Suppressor macrophage treated with lipopolysaccharide for 4 hours (primary cell): ENCODE measurements around the gene EIF1.
"Not testable (repeated sequence)": the region's sequence is repeated elsewhere in the genome, so short reads cannot be mapped to it uniquely, and the experiment has no call there.

Source experiments
- DNase-seq: peaks from one replicate; pipeline ENCODE4 v3.0.0-alpha.2; 2020

EIF1 gene

DNA sequence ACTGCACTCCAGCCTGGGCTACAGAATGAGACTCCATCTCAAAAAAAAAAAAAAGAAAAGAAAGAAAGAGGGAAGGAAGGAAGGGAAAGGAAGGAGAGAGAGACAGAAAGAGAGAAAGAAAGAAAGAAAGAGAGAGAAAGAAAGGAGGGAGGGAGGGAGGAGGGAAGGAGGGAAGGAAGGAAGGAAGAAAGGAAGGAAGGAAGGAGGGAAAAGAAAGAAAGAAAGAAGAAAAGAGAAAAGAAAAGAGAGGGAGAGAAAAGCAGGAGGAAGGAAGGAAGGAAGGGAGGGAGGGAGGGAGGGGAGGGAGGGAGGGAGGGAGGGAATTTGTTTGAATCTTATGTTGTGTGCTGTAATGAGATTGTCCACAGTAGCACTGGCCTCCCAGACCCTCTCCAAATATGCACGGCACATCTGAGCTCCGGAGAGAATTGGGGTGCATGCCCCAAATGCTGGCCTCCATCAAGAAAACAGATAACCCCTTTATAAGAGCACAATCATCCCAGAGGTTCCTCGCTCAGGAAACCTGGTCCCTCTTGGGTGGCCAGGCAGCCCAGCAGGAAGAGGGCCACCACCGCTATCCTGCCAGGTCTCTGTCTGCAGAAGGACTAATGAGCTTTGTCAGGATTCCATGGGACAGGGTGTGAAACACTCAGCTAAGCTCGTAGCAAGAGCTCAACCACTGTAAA, 8.8 kb upstream of the EIF1 start:
- no peak for DNase-seq

DNA sequence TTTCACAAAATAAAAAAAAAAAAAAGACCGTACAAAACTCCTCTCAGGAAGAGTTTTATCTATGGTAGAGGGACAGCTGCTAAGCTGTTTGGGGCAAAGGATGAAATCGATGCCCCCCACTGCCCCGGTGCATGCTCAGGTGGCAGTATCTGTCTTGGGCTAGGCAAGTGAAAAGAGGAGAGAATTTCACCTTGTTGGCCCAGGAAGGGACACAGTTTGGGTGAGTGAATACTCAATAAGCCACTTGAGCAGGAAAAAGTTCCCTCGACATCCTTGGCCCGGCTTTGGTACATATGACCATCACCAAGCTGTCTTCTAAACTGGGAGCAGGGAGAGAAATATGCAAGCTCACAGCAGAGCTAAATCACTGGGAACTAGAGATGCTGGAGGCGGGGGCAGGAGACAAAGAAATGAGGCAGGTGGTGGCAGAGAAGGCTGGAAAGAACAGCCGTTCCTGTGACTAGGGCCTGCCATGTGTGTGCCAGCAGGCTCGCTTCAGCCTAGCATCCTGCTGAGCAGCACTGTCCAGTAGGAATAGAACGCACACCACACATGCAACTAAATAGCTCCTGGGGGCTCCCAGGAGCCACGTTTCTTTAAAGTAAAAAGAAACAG, 8.2 kb upstream of the EIF1 start:
- DNase-seq = no peak

DNA sequence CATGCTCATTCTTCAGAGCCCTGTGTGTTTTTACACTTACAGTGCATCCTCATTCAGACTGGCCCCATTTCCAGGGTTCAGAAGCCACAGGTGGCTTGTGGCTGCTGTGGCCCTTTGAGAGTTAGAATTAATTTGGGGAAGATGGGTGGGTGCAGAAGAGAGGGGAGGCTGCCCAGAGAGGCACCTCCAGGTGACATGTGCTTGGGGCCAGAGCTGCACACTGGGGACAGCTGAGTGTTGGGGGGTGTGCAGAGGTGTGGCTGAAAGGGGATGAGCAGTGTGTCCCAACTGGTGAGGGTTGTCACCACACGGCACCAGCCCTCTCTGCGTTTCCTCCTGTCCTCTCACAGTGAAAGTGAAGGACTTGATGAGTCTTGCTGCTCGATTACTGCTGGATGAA, 6.9 kb upstream of the EIF1 start:
- no peak for DNase-seq

DNA sequence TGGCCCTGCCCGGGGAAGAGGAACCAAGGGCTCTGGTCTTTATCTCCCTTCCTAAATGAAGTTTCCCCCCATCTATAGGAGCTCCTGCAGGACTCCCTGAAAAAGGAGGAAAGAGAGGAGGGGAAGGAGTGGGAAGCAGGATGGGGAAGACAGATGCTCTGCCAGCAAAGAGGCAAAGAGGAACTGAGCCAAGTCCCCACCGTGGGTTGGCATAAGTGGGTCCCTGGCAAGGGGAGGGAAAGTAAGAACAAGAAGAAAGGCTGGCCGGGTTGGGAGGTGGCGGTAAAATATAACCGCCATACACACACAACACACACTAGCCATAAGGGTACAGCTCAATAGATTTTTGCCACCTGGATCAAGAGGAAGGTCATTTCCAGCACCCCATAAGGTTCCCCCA, 6.1 kb upstream of the EIF1 start:
- peak; percentile 50 for DNase-seq

DNA sequence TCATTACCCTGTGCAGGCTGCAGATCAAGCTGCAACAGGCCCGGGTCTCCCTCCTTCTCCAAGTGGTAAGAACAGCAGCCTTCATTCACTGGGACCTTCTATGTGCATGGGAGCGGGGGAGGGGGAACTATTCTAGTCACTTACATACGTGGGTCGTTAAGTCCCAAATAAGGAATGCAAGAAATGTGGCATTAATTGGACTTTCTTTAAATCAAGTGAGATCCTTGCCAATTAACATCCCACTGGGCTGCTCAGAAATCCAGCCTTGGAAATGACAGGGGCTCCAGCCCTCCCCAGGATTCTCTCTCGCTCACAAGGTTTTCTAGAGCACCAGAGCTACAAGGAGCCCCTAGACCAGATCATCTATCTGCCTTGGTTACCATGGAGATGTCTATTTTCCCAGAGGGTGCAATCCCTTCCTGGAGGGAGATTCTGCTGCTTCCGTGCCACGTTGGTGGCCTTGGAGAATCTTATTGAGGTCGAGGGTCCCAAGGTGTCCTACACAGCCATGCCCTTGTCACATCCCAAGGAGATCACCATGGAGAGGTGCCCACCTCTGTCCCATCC, 5.2 kb upstream of the EIF1 start:
- no peak for DNase-seq

DNA sequence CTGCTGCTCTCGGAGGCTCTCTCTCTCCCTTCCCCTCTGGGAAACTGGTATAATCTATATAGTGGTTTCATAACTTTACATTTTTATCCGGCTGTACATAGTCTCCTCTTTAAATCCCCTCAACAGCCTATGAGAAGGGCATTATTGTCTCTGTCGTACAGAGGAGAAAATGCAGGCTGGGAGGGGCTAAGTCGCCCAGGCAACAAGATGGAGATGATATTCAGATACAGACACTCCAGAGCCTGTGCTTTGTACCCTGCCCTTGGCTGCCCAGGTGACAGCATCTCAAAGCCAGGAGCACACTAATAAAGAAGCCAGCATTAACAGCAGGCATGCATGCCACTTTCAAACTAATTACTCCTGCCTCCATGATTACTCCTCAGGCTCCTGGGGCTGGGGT, 4.7 kb upstream of the EIF1 start:
- no peak for DNase-seq

DNA sequence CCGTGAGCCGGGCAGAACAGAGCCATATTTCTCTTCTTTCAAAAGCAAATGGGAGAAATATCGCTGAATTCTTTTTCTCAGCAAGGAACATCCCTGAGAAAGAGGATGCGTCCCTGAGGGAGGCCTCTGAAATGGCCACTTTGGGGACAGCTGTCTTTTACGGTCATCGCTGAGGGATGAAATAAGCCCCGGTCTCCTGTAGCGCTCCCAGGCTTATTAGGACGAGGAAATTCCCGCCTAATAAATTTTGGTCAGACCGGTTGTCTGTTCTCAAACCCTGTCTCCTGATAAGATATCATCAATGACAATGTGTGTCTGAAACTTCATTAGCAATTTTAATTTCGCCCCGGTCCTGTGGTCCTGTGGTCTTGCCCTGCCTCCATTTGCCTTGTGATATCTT, 2.9 kb upstream of the EIF1 start:
- DNase-seq = not testable (repeated sequence)

DNA sequence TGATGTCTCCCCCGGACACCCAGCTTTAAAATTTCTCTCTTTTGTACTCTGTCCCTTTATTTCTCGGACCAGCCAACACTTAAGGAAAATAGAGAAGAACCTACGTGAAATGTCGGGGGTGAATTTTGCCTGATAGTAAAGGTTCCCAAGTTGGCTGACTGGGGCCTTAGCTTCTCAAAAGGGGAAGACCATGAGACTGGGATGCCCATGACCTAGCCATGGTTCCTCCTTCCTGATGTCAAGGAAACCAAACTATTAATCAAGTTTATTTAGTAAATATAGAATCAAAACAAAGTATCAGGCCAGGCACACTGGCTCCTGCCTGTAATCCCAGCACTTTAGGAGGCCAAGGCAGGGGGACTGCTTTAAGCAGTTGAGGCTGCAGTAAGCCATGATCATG, 2.4 kb upstream of the EIF1 start:
- no peak for DNase-seq

DNA sequence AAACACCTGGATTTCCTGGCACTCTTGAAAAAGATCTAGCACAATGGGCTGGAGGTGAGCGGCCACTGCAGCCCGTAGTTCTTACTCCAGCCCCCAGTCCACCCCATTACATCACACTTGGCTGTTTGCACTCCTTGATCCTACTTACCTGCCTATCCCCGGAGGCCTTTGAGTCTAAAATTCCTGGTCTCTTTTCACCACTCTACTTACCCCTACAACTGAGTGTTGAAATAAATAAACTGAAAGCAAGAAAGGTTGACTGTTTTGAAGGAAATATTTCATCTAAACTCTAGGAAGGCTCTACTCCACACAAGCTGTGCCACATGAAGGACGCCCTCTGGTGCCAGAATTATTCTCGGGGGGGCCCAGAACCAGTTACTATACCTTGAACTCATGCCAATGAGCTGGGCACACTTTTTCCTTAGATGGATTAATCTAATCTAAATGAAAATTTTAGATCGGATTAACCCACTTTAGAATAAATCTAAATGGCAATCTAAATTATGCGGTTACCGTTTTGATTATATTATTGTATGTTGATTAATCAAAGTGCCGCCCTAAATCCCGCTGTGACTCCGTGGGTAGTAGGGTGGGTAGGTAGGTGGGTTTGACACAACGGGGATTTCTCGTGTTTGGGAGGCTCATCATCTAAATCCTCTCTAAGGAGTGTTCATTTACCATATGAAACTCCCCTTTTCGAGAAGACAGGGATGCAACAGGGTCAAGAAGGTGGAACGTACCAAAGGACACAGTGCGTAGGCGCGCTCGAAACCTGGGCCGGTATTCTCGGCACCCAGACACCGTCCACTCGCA, 651 bp upstream of the EIF1 start:
- DNase-seq = peak; percentile 50

DNA sequence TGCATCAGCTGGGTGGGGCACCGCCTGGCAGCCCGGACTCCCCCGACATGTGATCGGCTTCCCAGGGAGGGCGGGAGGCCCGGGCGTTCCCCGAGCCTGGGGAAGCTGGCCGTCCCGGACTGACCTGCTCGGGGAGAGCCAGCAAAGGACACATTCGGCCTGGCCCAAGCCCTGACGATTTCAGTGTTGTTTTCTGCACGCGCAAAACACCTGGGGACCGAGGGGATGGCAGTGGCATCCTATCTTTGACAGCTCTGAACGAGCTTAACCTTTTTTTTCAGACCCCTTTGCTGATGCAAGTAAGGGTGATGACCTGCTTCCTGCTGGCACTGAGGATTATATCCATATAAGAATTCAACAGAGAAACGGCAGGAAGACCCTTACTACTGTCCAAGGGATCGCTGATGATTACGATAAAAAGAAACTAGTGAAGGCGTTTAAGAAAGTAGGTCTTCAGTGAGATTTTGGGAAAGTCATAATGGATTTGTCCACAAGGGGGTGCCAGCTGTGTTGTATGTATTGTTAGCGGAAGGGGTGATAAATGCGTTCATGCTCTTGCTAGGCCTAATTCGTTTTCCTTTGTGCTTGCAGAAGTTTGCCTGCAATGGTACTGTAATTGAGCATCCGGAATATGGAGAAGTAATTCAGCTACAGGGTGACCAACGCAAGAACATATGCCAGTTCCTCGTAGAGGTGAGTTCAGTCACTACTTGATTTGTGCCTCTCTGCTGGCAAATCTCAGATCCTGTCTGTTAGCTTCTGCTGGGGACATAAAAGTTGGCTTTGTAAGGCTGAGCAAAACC, 1.0 kb downstream of the EIF1 start:
- DNase-seq = peak; percentile 84

DNA sequence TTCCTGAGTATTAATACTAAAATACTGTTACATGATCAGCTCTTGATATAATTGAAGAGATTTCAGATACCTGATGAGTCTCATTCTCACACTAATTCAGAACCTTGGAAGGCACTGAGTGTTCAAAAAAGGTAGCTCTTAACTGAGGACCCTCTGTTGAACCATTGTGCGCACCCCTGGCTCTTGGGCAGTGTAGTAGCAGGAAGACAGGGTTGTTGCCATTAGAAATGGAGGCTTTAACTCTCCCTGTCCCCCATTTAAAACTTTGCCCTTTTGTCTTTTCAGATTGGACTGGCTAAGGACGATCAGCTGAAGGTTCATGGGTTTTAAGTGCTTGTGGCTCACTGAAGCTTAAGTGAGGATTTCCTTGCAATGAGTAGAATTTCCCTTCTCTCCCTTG, 1.8 kb downstream of the EIF1 start:
- no peak for DNase-seq

DNA sequence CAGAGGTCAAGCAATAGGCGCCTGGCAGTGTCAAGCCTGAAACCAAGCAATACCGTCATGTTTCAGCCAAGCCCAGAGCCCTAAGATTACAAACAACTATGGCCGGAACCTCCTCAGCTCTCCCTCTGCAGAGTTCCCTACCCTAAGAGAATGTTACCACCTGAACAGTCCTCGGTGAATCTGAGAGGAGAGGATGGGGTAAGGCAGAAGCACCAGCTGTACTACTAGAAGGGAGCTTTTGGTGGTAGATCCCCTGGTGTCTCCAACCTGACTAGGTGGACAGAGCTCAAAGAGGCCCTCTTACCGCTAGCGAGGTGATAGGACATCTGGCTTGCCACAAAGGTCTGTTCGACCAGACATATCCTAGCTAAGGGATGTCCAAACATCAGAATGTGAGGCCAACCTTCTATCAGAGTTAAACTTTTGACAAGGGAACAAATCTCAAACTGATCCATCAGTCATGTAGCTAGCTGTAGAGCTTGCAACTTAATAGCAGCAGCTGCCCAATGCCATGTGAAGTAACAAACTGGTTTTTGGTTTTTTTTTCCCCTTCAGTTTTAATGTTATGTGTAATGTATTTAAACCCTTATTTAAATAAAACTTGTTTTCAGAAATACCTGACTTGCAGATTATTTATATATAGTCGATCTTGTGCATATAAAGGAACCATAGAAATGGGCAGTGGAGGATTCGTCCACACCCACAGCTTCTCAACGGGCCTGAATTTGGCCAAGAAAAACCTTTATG, 2.5 kb downstream of the EIF1 start:
- DNase-seq = no peak

DNA sequence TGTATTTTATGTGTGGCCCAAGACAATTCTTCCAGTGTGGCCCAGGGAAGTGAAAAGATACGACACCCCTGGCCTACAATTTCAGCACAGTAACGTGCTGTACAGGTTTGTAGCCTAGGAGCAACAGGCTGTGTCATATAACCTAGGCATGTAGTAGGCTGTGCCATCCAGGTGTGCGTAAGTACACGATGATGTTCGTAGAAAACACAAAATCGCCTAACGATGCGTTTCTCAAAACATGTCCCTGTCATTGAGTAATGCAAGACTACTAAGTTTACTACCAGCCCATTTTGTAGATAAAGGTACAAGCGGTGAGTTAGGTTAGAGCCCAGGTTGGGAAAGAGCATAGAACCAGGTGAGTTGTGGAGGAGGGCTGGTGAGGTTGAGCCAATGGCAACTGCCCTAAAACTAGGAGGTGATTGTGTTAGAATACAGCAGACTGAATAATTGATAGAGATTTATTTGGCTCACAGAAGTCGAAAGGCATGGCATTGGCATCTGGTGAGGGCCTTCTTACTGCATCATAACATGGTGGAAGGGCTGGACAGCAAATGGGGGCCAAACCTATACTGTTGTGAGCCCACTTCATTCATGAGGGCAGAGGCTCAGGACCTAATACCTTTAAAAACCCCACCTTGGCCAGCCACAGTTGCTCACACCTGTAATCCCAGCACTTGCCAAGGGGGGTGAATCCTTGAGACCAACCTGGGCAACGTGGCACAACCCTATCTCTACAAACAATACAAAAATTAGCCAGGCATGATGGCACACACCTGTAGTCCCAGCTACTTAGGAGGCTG, 4.2 kb downstream of the EIF1 start:
- no peak for DNase-seq

DNA sequence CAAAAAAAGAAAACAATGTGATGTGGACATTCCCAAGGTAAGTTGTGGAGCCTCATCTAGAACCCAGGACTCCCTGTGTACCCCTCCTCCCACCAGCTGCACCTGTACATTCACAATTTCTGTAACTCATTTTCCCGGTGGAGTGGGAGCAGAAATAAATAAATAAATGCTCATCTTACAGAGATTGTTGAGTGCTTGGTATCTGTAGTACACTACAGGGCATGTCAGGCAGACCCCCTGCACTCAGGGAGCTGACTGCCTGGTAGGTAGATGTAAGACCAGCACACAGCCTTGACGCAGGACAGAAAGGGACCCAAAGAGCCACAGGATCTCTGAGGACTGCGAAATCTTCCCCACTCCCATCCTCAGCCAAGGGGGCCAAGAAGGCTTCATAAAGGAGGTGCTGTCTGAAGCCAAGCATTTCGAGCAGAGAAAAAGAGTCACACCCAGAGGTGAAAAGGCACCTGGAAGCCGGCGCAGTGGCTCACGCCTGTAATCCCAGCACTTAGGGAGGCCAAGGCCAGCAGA, 6.5 kb downstream of the EIF1 start:
- no peak for DNase-seq

DNA sequence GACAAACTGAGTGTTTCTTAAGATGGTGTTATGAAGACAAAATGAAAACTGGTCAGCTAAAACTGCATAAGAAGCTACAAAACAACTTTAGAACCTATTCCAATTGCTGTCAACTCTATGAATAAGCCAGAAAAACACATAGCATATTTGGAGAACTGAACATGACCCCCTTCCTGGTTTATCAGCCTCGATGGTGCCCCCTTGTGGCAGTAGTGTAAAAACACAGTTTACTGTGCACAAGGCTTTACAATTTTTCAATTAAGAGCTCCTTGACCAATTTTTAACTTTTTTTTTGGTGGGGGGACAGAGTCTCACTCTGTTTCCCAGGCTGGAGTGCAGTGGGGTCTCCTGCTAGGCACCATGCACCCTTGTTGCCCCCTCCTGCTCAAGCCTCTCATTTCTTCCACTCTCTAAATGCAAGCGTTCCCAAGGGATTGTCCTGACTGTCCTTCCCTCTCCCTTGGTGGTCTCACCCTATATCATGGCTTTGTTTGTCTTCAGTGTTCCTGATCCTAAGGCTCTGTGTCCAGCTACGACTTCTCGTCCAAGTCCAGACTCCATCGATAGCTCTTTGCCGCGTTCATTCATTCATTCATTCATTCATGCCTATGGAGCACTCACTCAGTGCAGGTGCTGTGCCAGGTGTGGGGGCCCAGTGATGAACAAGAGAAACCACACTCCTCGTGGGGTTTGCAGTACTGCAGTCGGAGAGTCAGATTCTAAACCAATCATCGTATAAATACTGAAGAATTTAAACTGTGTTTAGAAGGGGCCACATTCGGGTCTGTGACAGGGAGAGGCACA, 7.5 kb downstream of the EIF1 start:
- peak; percentile 94 for DNase-seq

DNA sequence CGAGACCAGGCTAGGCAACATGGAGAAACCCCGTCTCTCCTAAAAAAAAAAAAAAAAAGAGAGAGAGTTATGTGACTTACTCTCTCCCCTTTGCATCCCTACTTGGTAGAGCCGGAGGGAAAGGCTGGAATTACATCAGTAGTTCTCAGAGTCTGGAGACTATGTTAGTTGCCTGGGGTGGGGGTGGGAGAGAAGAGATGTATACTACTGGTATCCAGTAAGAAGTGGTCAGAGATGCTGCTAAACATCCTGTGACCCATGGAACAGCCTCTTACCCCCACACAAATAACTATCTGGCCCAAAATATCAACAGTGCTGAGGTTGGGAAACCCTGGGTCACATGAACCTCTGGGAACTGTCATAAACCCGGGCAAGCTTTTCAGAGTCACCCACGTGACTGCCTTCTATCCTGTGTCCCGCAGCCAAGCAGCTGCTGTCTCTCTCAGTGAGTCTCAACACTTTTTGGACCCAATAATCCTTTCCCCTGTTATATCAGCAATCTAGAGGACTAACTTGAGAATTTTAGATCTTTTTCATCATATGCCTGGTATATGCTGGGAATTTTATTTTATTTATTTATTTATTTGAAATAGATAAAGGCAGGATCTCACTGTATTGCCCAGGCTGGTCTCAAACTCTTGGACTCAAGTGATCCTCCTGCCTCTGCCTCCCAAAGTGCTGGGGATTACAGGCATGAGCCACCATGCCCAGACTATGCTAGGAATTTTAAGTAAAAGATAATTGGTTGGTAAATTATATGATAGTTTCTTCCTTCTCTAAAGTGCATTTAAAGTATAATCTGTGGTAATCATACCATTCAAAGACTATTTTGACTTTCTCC, 8.7 kb downstream of the EIF1 start:
- DNase-seq = peak; percentile 90

DNA sequence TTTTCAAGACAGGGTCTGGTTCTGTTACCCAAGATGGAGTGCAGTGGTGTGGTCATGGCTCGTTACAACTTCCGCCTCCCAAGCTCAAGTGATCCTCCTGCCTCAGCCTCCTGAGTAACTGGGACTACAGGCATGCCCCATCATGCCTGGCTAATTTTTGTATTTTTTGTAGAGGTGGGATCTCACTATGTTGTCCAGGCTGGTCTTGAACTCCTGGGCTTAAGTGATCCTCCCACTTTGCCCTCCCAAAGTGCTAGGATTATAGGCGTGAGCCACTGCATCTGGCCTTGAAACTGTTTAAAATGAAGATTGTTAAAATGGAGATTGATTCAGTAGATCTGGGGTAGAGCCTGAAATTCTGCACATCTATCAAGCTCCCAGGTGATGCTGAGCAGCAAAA, 12.2 kb downstream of the EIF1 start:
- not testable (repeated sequence) for DNase-seq

DNA sequence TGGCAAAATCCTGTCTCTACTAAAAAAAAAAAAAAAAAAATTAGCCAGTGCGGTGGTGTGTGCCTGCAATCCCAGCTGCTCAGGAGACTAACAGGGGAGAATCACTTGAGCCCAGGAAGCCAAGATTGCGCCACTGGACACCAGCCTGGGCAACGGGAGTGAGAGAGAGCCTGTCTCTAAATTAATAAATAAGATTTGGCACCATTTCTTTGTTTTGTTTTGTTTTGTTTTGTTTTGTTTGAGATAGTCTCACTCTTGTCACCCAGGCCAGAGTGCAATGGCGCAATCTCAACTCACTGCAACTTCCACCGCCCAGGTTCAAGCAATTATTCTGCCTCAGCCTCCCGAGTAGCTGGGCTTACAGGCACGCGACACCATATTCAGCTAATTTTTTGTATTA, 14.0 kb downstream of the EIF1 start:
- DNase-seq = no peak
